Caco-2 (cell line): ENCODE measurements around the gene SLC9C1. TPM values are rescaled to one million over a fixed set of nuclear protein-coding genes. Genes with fewer than 3 reads are reported as not detected.
A peak's percentile ranks its signal among the peaks of the same experiment; 100 is the strongest.

Experiments used
- BruUV-seq: library from RNA; stranded (reverse); fragments of 400-500 nt; replicated peaks from 2 replicates; lab custom pipeline; 2021; lab: Mats Ljungman, UMichigan
- CTCF ChIA-PET: fragments of 300-600 bp; sonication (Branson Sonifier 250); formaldehyde crosslinking; loops from one replicate; lab custom pipeline; 2022; ENCODE audit warnings: antibody characterized with exemption; lab: Charles Lee
- POLR2A ChIA-PET: fragments of 300-600 bp; sonication (Branson Sonifier 250); formaldehyde crosslinking; loops from one replicate; lab custom pipeline; 2022; ENCODE audit warnings: antibody characterized with exemption; lab: Charles Lee
- DNase-seq, 2 experiments: peaks; one replicate each; pipeline versions ENCODE4 v3.0.0 to v3.0.0-alpha.2; 2020 to 2022
- H3K27me3 ChIP-seq: replicated peaks from 2 replicates; pipeline ENCODE4 v1.6.0; 2011; ENCODE audit warnings: low read length; ENCODE audit not compliant: control insufficient read depth, insufficient read depth
- H3K36me3 ChIP-seq: 2 replicates; pipeline ENCODE4 v1.5.1; 2011; ENCODE audit warnings: low read length; ENCODE audit not compliant: control insufficient read depth, insufficient read depth
- H3K4me1 ChIP-seq: fragments of 250-450 bp; sonication (Bioruptor Pico); 2 replicates; pipeline ENCODE4 v1.5.1; 2020; ENCODE audit warnings: mild to moderate bottlenecking
- H3K4me3 ChIP-seq: 2 replicates; pipeline ENCODE4 v1.5.1; 2011; ENCODE audit warnings: low read depth, mild to moderate bottlenecking, control low read depth, low read length
- H3K9me3 ChIP-seq: fragments of 250-450 bp; sonication (Bioruptor Pico); 2 replicates; pipeline ENCODE4 v1.5.1; 2020; ENCODE audit warnings: mild to moderate bottlenecking, moderate library complexity
- H3K27ac Mint-ChIP-seq: one replicate; pipeline ENCODE4 v1.8.0; 2022; ENCODE audit warnings: mixed read lengths; ENCODE audit not compliant: unreplicated experiment
- H3K27me3 Mint-ChIP-seq: one replicate; pipeline ENCODE4 v1.8.0; 2022; ENCODE audit warnings: mixed read lengths; ENCODE audit not compliant: insufficient read depth, unreplicated experiment
- H3K36me3 Mint-ChIP-seq: one replicate; pipeline ENCODE4 v1.8.0; 2022; ENCODE audit warnings: mild to moderate bottlenecking, mixed read lengths; ENCODE audit not compliant: insufficient read depth, unreplicated experiment
- H3K4me1 Mint-ChIP-seq: one replicate; pipeline ENCODE4 v1.8.0; 2022; ENCODE audit warnings: low read depth, mixed read lengths; ENCODE audit not compliant: unreplicated experiment
- H3K4me3 Mint-ChIP-seq: one replicate; pipeline ENCODE4 v1.8.0; 2022; ENCODE audit warnings: mild to moderate bottlenecking, moderate library complexity, mixed read lengths; ENCODE audit not compliant: unreplicated experiment
- H3K9me3 Mint-ChIP-seq: one replicate; pipeline ENCODE4 v1.8.0; 2022; ENCODE audit warnings: mixed read lengths; ENCODE audit not compliant: unreplicated experiment
- CTCF ChIP-seq, 2 experiments: fragments of 200-600 bp in 1 of 2; IDR thresholded peaks; 1 replicate in 1 of 2; 2 replicates in 1 of 2; pipeline versions ENCODE4 v1.5.1 to v1.8.0; 2011 to 2022; ENCODE audit warnings: antibody characterized with exemption in 1 of 2, control low read depth in 1 of 2, inconsistent platforms in 1 of 2, low read depth in 1 of 2, low read length in 1 of 2, mild to moderate bottlenecking in 1 of 2, moderate library complexity in 1 of 2; ENCODE audit not compliant: insufficient read depth in 1 of 2, severe bottlenecking in 1 of 2, unreplicated experiment in 1 of 2
- intact Hi-C: fragments of 100-400 bp; cut with micrococcal nuclease; formaldehyde crosslinking; loops from one replicate; pipeline ENCODE4 v1.10.0; 2022; ENCODE audit not compliant: unreplicated experiment
- total RNA-seq: library from RNA; stranded (reverse); gene quantifications from 2 replicates; pipeline ENCODE4 v1.2.3, GENCODE V29; 2022

SLC9C1 gene
- total RNA-seq, 1 experiment from 2014 or later, result not detected

GRCh38 chr3:112307557-112307956 is 13.5 kb upstream of the SLC9C1 start:
- Histone ChIP-seq H3K9me3 (no peaks in the 10 kb centered on the region), H3K27me3 (no peaks in the 10 kb centered on the region), H3K4me1 (peaks cover 10% of the 10 kb centered on the region), H3K36me3 (no peaks in the 10 kb centered on the region), H3K4me3 (no peak overlapping the region)
- Mint-ChIP-seq H3K4me1 (peaks cover 16% of the 10 kb centered on the region), H3K9me3 (no peaks in the 10 kb centered on the region), H3K27me3 (no peaks in the 10 kb centered on the region), H3K36me3 (no peaks in the 10 kb centered on the region), H3K27ac (peak overlapping the region; percentile 26), H3K4me3 (no peak overlapping the region)
- TF ChIP-seq CTCF (IDR thresholded peaks at IDR 0.05; ENCODE audit: insufficient read depth in 1 of 2, low read depth in 1 of 2, low read length in 1 of 2, severe bottlenecking in 1 of 2, unreplicated experiment in 1 of 2), result no peak
- intact Hi-C loops, result loop anchor here (1.0 kb wide), 1 partner anchor 15 kb away; no protein-coding TSS in a partner anchor
- DNase-seq, result no peak
- no TSS peak for BruUV-seq
- ChIA-PET CTCF (interaction anchor here (1.3 kb wide), 1 partner anchor 14 kb away, joined by 8 read pairs; the partner anchor contains the start of gene SLC9C1), POLR2A (interaction anchor here (2.1 kb wide), 1 partner anchor 15 kb away, joined by 7 read pairs; no protein-coding TSS in a partner anchor)

- no peak overlapping the region for H3K4me3 Mint-ChIP-seq
- no TSS peak for BruUV-seq
- Histone ChIP-seq H3K9me3 (no peaks in the 10 kb centered on the region), H3K36me3 (no peaks in the 10 kb centered on the region), H3K4me1 (peaks cover 10% of the 10 kb centered on the region), H3K4me3 (no peak overlapping the region), H3K27me3 (no peaks in the 10 kb centered on the region)
- POLR2A ChIA-PET, result no interaction called here
- TF ChIP-seq CTCF (IDR thresholded peaks at IDR 0.05; ENCODE audit: insufficient read depth in 1 of 2, low read depth in 1 of 2, low read length in 1 of 2, severe bottlenecking in 1 of 2, unreplicated experiment in 1 of 2), result no peak
- no peaks in the 10 kb centered on the region for H3K36me3 Mint-ChIP-seq
- peaks cover 16% of the 10 kb centered on the region for H3K4me1 Mint-ChIP-seq
- DNase-seq, result no peak
- no peaks in the 10 kb centered on the region for H3K9me3 Mint-ChIP-seq
- CTCF ChIA-PET, result no interaction called here
- H3K27me3 Mint-ChIP-seq, result no peaks in the 10 kb centered on the region
- intact Hi-C loops, result loop anchor here (1.0 kb wide), 1 partner anchor 15 kb away; no protein-coding TSS in a partner anchor
- no peak overlapping the region for H3K27ac Mint-ChIP-seq
Observed at GRCh38 chr3:112306825-112307224, 12.8 kb upstream of the SLC9C1 start.

GRCh38 chr3:112304611-112305010 is 10.6 kb upstream of the SLC9C1 start:
- H3K36me3 Mint-ChIP-seq, result no peaks in the 10 kb centered on the region
- no peaks in the 10 kb centered on the region for H3K27me3 Mint-ChIP-seq
- peaks cover 16% of the 10 kb centered on the region for H3K4me1 Mint-ChIP-seq
- no peak overlapping the region for H3K4me3 Mint-ChIP-seq
- no peaks in the 10 kb centered on the region for H3K27me3 ChIP-seq
- H3K9me3 Mint-ChIP-seq, result no peaks in the 10 kb centered on the region
- peaks cover 10% of the 10 kb centered on the region for H3K4me1 ChIP-seq
- no peak overlapping the region for H3K4me3 ChIP-seq
- no peak for TF ChIP-seq CTCF (IDR thresholded peaks at IDR 0.05; ENCODE audit: insufficient read depth in 1 of 2, low read depth in 1 of 2, low read length in 1 of 2, severe bottlenecking in 1 of 2, unreplicated experiment in 1 of 2)
- no peak overlapping the region for H3K27ac Mint-ChIP-seq
- POLR2A ChIA-PET, result interaction anchor here (1.3 kb wide), 1 partner anchor 11 kb away, joined by 5 read pairs; the partner anchor contains the start of gene SLC9C1
- intact Hi-C loops, result no loop called here
- CTCF ChIA-PET, result interaction anchor here (1.0 to 1.6 kb wide), 2 partner anchors 11 to 18 kb away, joined by 5 to 6 read pairs; no protein-coding TSS in a partner anchor
- H3K36me3 ChIP-seq, result no peaks in the 10 kb centered on the region
- H3K9me3 ChIP-seq, result 0 out of 2 replicates have a peak, but pooled peaks cover 3% of the 10 kb centered on the region
- no peak for DNase-seq
- no TSS peak for BruUV-seq
